Tibial nerve (tissue), 4 donors: Measurements from ENCODE around the gene CAMTA1.

Source experiments
- CTCF ChIP-seq, 5 experiments: fragments of 200-600 bp in 3 of 5; fragments of 450-650 bp in 2 of 5; sonication (generic) in 3 of 5; IDR thresholded peaks; one replicate each; pipeline ENCODE4 v1.5.1; 2016 to 2019; ENCODE audit warnings: antibody characterized with exemption in 5 of 5, mild to moderate bottlenecking in 3 of 5, moderate library complexity in 2 of 5
- EP300 ChIP-seq, 2 donors: sonication (generic); formaldehyde crosslinking; IDR thresholded peaks; one replicate each; pipeline ENCODE4 v1.6.1; 2017; ENCODE audit warnings: antibody characterized with exemption in 2 of 2, mild to moderate bottlenecking in 1 of 2
- POLR2A ChIP-seq, 2 donors: fragments of 450-650 bp; IDR thresholded peaks; one replicate each; pipeline ENCODE4 v1.6.1; 2017; ENCODE audit warnings: antibody characterized with exemption in 2 of 2, mild to moderate bottlenecking in 2 of 2, moderate library complexity in 2 of 2

DNA sequence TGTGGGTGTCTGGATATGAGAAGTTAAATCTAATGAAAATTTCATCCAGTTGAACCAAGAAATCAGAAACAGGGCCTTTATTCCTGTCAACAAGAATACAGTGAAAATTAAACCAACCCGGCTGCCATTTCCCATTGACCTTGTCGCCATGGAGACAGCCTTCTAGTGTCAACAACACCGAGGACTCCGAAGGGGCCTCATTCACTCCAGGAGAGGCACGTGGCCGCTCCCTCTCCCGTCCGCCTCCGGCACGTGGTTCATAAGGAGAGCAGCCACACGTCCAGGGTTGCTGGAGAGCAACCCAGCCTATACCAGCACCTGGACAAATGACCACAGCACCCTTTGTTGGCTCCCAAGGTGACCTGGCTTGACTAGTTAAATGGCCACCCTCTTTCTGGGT lies 865.5 kb downstream of the CAMTA1 start:
- TF ChIP-seq CTCF (IDR thresholded peaks at IDR 0.05) (no peak), POLR2A (IDR thresholded peaks at IDR 0.05) (no peak), EP300 (IDR thresholded peaks at IDR 0.05) (no peak)
